BJ (cell line): Measurements from ENCODE around the gene NAE1. TPM values are rescaled to one million over a fixed set of nuclear protein-coding genes. Genes with fewer than 3 reads are reported as not detected.

Experiments used
- CTCF ChIA-PET: fragments of 350-600 bp; formaldehyde crosslinking; extraction: SDS; loops from one replicate; lab custom pipeline; 2021; ENCODE audit warnings: antibody characterized with exemption, inconsistent platforms; lab: Yijun Ruan, JAX
- POLR2A ChIA-PET: fragments of 300-600 bp; sonication (Branson Sonifier 250); formaldehyde crosslinking; extraction: SDS; loops from one replicate; lab custom pipeline; 2021; ENCODE audit warnings: antibody characterized with exemption; lab: Charles Lee
- DNase-seq: peaks from one replicate; pipeline ENCODE4 v3.0.0-alpha.2; 2011; ENCODE audit warnings: low read depth
- H3K27me3 ChIP-seq: 2 replicates; pipeline ENCODE4 v1.6.0; 2011; ENCODE audit warnings: low read length; ENCODE audit not compliant: control insufficient read depth, insufficient read depth
- H3K36me3 ChIP-seq: 2 replicates; pipeline ENCODE4 v1.5.1; 2011; ENCODE audit warnings: low read length; ENCODE audit not compliant: control insufficient read depth, insufficient read depth
- H3K4me3 ChIP-seq: 2 replicates; pipeline ENCODE4 v1.5.1; 2011; ENCODE audit warnings: low read depth, mild to moderate bottlenecking, control low read depth, low read length
- CTCF ChIP-seq: IDR thresholded peaks from 2 replicates; pipeline ENCODE4 v1.5.1; 2011; ENCODE audit warnings: low read depth, mild to moderate bottlenecking, control low read depth, inconsistent platforms, low read length, moderate library complexity; ENCODE audit not compliant: insufficient read depth
- polyA plus RNA-seq: library from polyadenylated mRNA; depleted of rRNA; stranded (reverse); fragments of >200 nt; gene quantifications from 2 replicates; pipeline ENCODE4 v1.2.3, GENCODE V29; 2011

The NAE1 gene
- polyA plus RNA-seq, 1 experiment: 27.3 TPM

GRCh38 chr16:66811043-66811442, 19.7 kb downstream of the NAE1 start:
- CTCF ChIA-PET: interaction anchor here (0.6 kb wide), 1 partner anchor 19 kb away, joined by 3 read pairs; no protein-coding TSS in a partner anchor

GRCh38 chr16:66810391-66810790, 20.4 kb downstream of the NAE1 start:
- ChIA-PET POLR2A (no interaction called here), CTCF (interaction anchor here (0.6 kb wide), 1 partner anchor 20 kb away, joined by 3 read pairs; no protein-coding TSS in a partner anchor)
- Histone ChIP-seq H3K27me3 (no peaks in the 10 kb centered on the region), H3K4me3 (no peak overlapping the region), H3K36me3 (peaks cover 7% of the 10 kb centered on the region)
- no peak for DNase-seq
- no peak for TF ChIP-seq CTCF

More at GRCh38 chr16:66811043-66811442, 19.7 kb downstream of the NAE1 start:
- POLR2A ChIA-PET: no interaction called here
- no peak for TF ChIP-seq CTCF
- no peaks in the 10 kb centered on the region for H3K27me3 ChIP-seq
- peaks cover 6% of the 10 kb centered on the region for H3K36me3 ChIP-seq
- no peak overlapping the region for H3K4me3 ChIP-seq
- DNase-seq: no peak

- DNase-seq: no peak
- CTCF ChIA-PET: interaction anchor here (0.9 kb wide), 1 partner anchor 21 kb away, joined by 3 read pairs; the partner anchor contains the start of gene NAE1
- H3K27me3 ChIP-seq: no peaks in the 10 kb centered on the region
- no peak for TF ChIP-seq CTCF
- H3K36me3 ChIP-seq: peaks cover 10% of the 10 kb centered on the region
- no peak overlapping the region for H3K4me3 ChIP-seq
- POLR2A ChIA-PET: no interaction called here
These were observed 21.0 kb downstream of the NAE1 start for GRCh38 chr16:66809765-66810164.

GRCh38 chr16:66802159-66802558, 28.6 kb downstream of the NAE1 start:
- no peak for DNase-seq
- no peaks in the 10 kb centered on the region for H3K27me3 ChIP-seq
- ChIA-PET POLR2A (no interaction called here), CTCF (no interaction called here)
- TF ChIP-seq CTCF: no peak
- peaks cover 3% of the 10 kb centered on the region for H3K36me3 ChIP-seq
- H3K4me3 ChIP-seq: no peak overlapping the region

- ChIA-PET CTCF (no interaction called here), POLR2A (no interaction called here)
- TF ChIP-seq CTCF: no peak
- no peak for DNase-seq
- Histone ChIP-seq H3K36me3 (peaks cover 3% of the 10 kb centered on the region), H3K4me3 (no peak within 1 kb of the TSS), H3K27me3 (no peaks in the 10 kb centered on the region)
These were observed 29.3 kb downstream of the NAE1 start, which contains the start of gene TERB1 for GRCh38 chr16:66801320-66802105. TSS of gene TERB1 (minus strand) at chr16:66801584. CDS start at chr16:66796798, 4,786 bp downstream.
